Measurements from ENCODE around the gene BYSL.

DNA sequence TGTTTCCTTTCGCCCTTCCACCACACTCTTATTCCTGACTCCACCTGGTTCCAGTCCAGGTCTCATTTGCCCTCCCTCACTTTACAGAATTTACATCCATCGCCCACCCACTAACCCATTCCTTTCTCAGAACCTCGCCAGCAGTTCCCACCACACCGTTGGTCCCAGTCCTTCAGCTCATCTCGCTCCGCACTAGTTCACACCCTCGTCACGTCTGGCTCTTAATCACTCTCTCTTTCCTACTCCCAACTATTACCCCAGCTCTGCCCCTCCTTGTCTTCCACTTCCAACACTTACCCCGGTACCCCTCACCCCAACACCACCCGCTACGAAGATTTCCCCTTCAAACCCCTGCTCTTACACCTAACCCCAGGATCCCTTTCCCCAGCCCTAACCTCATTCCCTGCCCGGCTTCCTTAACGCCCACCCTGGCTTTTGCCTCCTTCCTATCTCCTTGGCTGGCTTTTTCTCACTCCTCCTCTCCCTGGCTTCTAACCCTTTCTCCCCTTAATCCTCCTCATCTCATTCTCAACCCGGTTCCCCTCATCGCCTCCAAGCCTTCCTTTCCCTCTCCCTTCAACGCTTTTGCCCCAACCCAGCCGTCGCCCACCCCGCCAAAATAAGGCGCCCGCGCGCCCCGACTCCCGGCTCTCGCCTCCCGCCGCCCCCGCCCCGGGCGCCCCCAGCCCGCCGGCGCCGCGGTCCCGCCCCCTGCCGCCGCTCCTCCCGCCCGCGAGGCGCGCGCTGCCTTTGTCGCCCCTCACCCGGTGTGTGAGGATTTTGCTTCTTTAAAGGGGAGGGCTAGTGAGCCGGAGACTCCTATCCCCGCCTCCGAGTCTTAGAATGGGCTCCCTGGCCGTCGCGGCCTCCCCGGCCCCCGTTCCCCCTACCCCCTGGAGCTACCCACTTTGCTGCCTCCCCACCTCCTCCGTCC lies 26.7 kb upstream of the BYSL start:
- TF ChIP-seq, protein P1, sequence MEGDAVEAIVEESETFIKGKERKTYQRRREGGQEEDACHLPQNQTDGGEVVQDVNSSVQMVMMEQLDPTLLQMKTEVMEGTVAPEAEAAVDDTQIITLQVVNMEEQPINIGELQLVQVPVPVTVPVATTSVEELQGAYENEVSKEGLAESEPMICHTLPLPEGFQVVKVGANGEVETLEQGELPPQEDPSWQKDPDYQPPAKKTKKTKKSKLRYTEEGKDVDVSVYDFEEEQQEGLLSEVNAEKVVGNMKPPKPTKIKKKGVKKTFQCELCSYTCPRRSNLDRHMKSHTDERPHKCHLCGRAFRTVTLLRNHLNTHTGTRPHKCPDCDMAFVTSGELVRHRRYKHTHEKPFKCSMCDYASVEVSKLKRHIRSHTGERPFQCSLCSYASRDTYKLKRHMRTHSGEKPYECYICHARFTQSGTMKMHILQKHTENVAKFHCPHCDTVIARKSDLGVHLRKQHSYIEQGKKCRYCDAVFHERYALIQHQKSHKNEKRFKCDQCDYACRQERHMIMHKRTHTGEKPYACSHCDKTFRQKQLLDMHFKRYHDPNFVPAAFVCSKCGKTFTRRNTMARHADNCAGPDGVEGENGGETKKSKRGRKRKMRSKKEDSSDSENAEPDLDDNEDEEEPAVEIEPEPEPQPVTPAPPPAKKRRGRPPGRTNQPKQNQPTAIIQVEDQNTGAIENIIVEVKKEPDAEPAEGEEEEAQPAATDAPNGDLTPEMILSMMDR (IDR thresholded peaks at IDR 0.05) = no peak
- no peak for TF ChIP-seq POLR2A (IDR thresholded peaks at IDR 0.05)
